PC-3 (cell line): ENCODE measurements around the gene LRP10.

Experiments used
- CTCF ChIP-seq: fragments of 300-600 bp; sonication (generic); conservative IDR thresholded peaks from 2 replicates; pipeline ENCODE4 v1.5.1; 2017; ENCODE audit warnings: antibody characterized with exemption, low read depth, mild to moderate bottlenecking, low read length
- EZH2 ChIP-seq: fragments of 300-600 bp; sonication (generic); IDR thresholded peaks from one replicate; pipeline ENCODE4 v1.6.1; 2017; ENCODE audit warnings: antibody characterized with exemption, mild to moderate bottlenecking, low read length; ENCODE audit not compliant: unreplicated experiment

- no peak for TF ChIP-seq CTCF
- TF ChIP-seq EZH2 = no peak
Observed at GRCh38 chr14:22866874-22867273, 4.7 kb upstream of the LRP10 start.
